IMR-90 (cell line): Measurements from ENCODE around the gene IQCE. TPM values are rescaled to one million over a fixed set of nuclear protein-coding genes. Genes with fewer than 3 reads are reported as not detected.

Source experiments
- ATAC-seq: fragments of 200-7000 bp; cut with Tn5 transposase; 2 replicates; pipeline ENCODE4 v1.9.1; 2020; ENCODE audit warnings: low read depth, mild to moderate bottlenecking, moderate library complexity
- BruUV-seq: library from RNA; stranded (reverse); fragments of 400-500 nt; replicated peaks from 2 replicates; lab custom pipeline; 2021; lab: Mats Ljungman, UMichigan
- CTCF ChIA-PET: fragments of 300-600 bp; formaldehyde crosslinking; extraction: SDS; loops from one replicate; lab custom pipeline; 2021; ENCODE audit warnings: antibody characterized with exemption; lab: Yijun Ruan, JAX
- POLR2A ChIA-PET: fragments of 300-600 bp; sonication (Branson Sonifier 250); formaldehyde crosslinking; loops from one replicate; lab custom pipeline; 2022; ENCODE audit warnings: antibody characterized with exemption; ENCODE audit not compliant: unreplicated experiment; lab: Charles Lee
- DNase-seq: peaks from one replicate; pipeline ENCODE4 v3.0.0; 2013
- H2AFZ ChIP-seq: replicated peaks from 2 replicates; pipeline ENCODE3; 2013; ENCODE audit warnings: low read length, mild to moderate bottlenecking; ENCODE audit not compliant: poor library complexity
- H2AK5ac ChIP-seq: 2 replicates; pipeline ENCODE4 v1.6.1; 2013; ENCODE audit warnings: low read depth, low read length, inconsistent platforms
- H2AK9ac ChIP-seq: replicated peaks from 2 replicates; pipeline ENCODE3; 2013; ENCODE audit warnings: mild to moderate bottlenecking, low read depth, low read length, moderate library complexity; ENCODE audit not compliant: poor library complexity
- H2BK120ac ChIP-seq: 2 replicates; pipeline ENCODE4 v1.6.1; 2013; ENCODE audit warnings: low read depth, low read length, inconsistent platforms
- H2BK15ac ChIP-seq: 3 replicates; pipeline ENCODE4 v1.6.1; 2013; ENCODE audit warnings: low read depth, low read length, inconsistent platforms
- H2BK20ac ChIP-seq: 2 replicates; pipeline ENCODE4 v1.6.1; 2013; ENCODE audit warnings: low read depth, mild to moderate bottlenecking, inconsistent platforms, low read length, moderate library complexity
- H2BK5ac ChIP-seq: 2 replicates; pipeline ENCODE4 v1.6.1; 2013; ENCODE audit warnings: mild to moderate bottlenecking, low read depth, low read length, inconsistent platforms; ENCODE audit not compliant: poor library complexity, severe bottlenecking
- H3K14ac ChIP-seq: replicated peaks from 2 replicates; pipeline ENCODE4 v1.6.1; 2013; ENCODE audit warnings: low read depth, low read length, inconsistent platforms
- H3K18ac ChIP-seq: 2 replicates; pipeline ENCODE4 v1.6.1; 2013; ENCODE audit warnings: low read depth, low read length, control low read depth
- H3K23ac ChIP-seq: 2 replicates; pipeline ENCODE4 v1.6.1; 2013; ENCODE audit warnings: low read depth, low read length, inconsistent platforms
- H3K27ac ChIP-seq: 2 replicates; pipeline ENCODE4 v1.5.1; 2013; ENCODE audit warnings: mild to moderate bottlenecking, control low read depth, low read length; ENCODE audit not compliant: insufficient read depth
- H3K27me3 ChIP-seq: 2 replicates; pipeline ENCODE4 v1.6.1; 2013; ENCODE audit warnings: low read length; ENCODE audit not compliant: control insufficient read depth, insufficient read depth
- H3K36me3 ChIP-seq: 2 replicates; pipeline ENCODE4 v1.6.1; 2013; ENCODE audit warnings: low read length, mixed read lengths; ENCODE audit not compliant: control insufficient read depth, insufficient read depth
- H3K4ac ChIP-seq: 2 replicates; pipeline ENCODE4 v1.6.1; 2013; ENCODE audit warnings: low read depth, low read length, inconsistent platforms
- H3K4me1 ChIP-seq: 2 replicates; pipeline ENCODE4 v1.6.1; 2013; ENCODE audit warnings: low read length, mixed read lengths; ENCODE audit not compliant: control insufficient read depth, insufficient read depth
- H3K4me2 ChIP-seq: 2 replicates; pipeline ENCODE4 v1.6.1; 2013; ENCODE audit warnings: low read depth, mild to moderate bottlenecking, control low read depth, low read length, moderate library complexity
- H3K4me3 ChIP-seq: 2 replicates; pipeline ENCODE4 v1.5.1; 2013; ENCODE audit warnings: low read depth, mild to moderate bottlenecking, control low read depth, low read length, moderate library complexity; ENCODE audit not compliant: insufficient read depth
- H3K56ac ChIP-seq: 2 replicates; pipeline ENCODE4 v1.6.1; 2013; ENCODE audit warnings: low read length, inconsistent platforms; ENCODE audit not compliant: insufficient read depth; ENCODE audit errors: extremely low read depth
- H3K79me1 ChIP-seq, 2 experiments: 2 replicates each; pipeline ENCODE4 v1.6.1; 2013; ENCODE audit warnings: low read length in 2 of 2, inconsistent platforms in 1 of 2, low read depth in 1 of 2
- H3K9ac ChIP-seq: 2 replicates; pipeline ENCODE4 v1.6.1; 2013; ENCODE audit warnings: low read depth, low read length, control low read depth
- H3K9me1 ChIP-seq: 2 replicates; pipeline ENCODE4 v1.6.1; 2013; ENCODE audit warnings: low read length, inconsistent platforms; ENCODE audit not compliant: insufficient read depth
- H3K9me3 ChIP-seq: 2 replicates; pipeline ENCODE4 v1.6.1; 2013; ENCODE audit warnings: low read length; ENCODE audit not compliant: control insufficient read depth, insufficient read depth
- H4K20me1 ChIP-seq: 2 replicates; pipeline ENCODE4 v1.6.1; 2013; ENCODE audit warnings: low read length, inconsistent platforms; ENCODE audit not compliant: insufficient read depth
- H4K5ac ChIP-seq: 2 replicates; pipeline ENCODE4 v1.6.1; 2013; ENCODE audit warnings: mild to moderate bottlenecking, low read depth, low read length, control low read depth
- H4K8ac ChIP-seq, 2 experiments: 2 replicates each; pipeline ENCODE4 v1.6.1; 2013; ENCODE audit warnings: low read depth in 2 of 2, low read length in 2 of 2, control low read depth in 1 of 2, inconsistent platforms in 1 of 2
- H4K91ac ChIP-seq: 2 replicates; pipeline ENCODE4 v1.6.1; 2013; ENCODE audit warnings: low read depth, low read length, inconsistent platforms; ENCODE audit not compliant: insufficient read depth
- CEBPB ChIP-seq: IDR thresholded peaks from 2 replicates; pipeline ENCODE4 v1.6.1; 2012; ENCODE audit warnings: low read depth, low read length, improper control_type of control experiment
- ELK1 ChIP-seq: fragments of 150-350 bp; IDR thresholded peaks from 2 replicates; pipeline ENCODE4 v1.6.1; 2016; ENCODE audit warnings: low read depth, mild to moderate bottlenecking, low read length, moderate library complexity, borderline replicate concordance
- MAFK ChIP-seq: IDR thresholded peaks from 2 replicates; pipeline ENCODE4 v1.6.1; 2012; ENCODE audit warnings: low read depth, low read length, improper control_type of control experiment
- NFE2L2 ChIP-seq: fragments of 150-350 bp; IDR thresholded peaks from 2 replicates; pipeline ENCODE4 v1.6.1; 2016; ENCODE audit warnings: low read depth, mild to moderate bottlenecking, low read length
- POLR2A ChIP-seq: IDR thresholded peaks from 2 replicates; pipeline ENCODE4 v1.6.1; 2012; ENCODE audit warnings: mild to moderate bottlenecking, low read depth, low read length
- SMC3 ChIP-seq: fragments of 150-350 bp; IDR thresholded peaks from 2 replicates; pipeline ENCODE4 v1.6.1; 2016; ENCODE audit warnings: low read depth, mild to moderate bottlenecking, antibody characterized with exemption, low read length, moderate library complexity
- USF2 ChIP-seq: fragments of 150-350 bp; IDR thresholded peaks from 2 replicates; pipeline ENCODE4 v1.6.1; 2017; ENCODE audit warnings: mild to moderate bottlenecking, antibody characterized with exemption, low read length, low read depth
- WGBS, 2 experiments: methylation state at CpG; one replicate each; pipeline versions ENCODE4 v1.1.5 to v1.1.7; 2013; ENCODE audit warnings: missing lambda C conversion rate in 2 of 2; ENCODE audit not compliant: insufficient read length in 1 of 2; ENCODE audit errors: extremely low coverage in 2 of 2; 5-methylcytosine and 5-hydroxymethylcytosine counted together
- dilution Hi-C: fragments of 300-500 bp; cut with HindIII; formaldehyde crosslinking; loops from one replicate; pipeline ENCODE4 v1.14.3; 2018; ENCODE audit warnings: low sequenced_read_pairs; ENCODE audit not compliant: unreplicated experiment
- in situ Hi-C: fragments of 300-500 bp; cut with MboI; formaldehyde crosslinking; loops from 3 replicates; pipeline ENCODE4 v1.14.3; 2019; ENCODE audit warnings: low sequenced_read_pairs, inconsistent platforms, mixed read lengths
- intact Hi-C: fragments of 100-400 bp; cut with micrococcal nuclease; formaldehyde crosslinking; loops from 2 replicates; pipeline ENCODE4 v1.10.0; 2022
- polyA plus RNA-seq, 3 experiments: library from polyadenylated mRNA; depleted of rRNA; stranded (reverse); fragments of >200 nt; gene quantifications; 2 replicates each; pipeline ENCODE4 v1.2.3, GENCODE V29; 2012; ENCODE audit warnings: low replicate concordance in 1 of 3
- total RNA-seq: library from RNA; depleted of rRNA; stranded (reverse); fragments of >200 nt; gene quantifications from 2 replicates; pipeline ENCODE4 v1.2.3, GENCODE V29; 2012

The IQCE gene
- total and polyA plus RNA-seq, 2 of the 4 experiments (the other 2 are of a cell fraction), result 5.0 to 6.3 TPM

GRCh38 chr7:2646680-2647571 lies 88.1 kb downstream of the IQCE start:
- peaks cover 16% of the 10 kb centered on the region; the same call in 1 of the 2 replicates for H3K9me1 ChIP-seq
- POLR2A ChIA-PET, result no interaction called here
- H4K20me1 ChIP-seq, result peaks cover 63% of the 10 kb centered on the region
- no peak overlapping the region for H4K8ac ChIP-seq
- H3K23ac ChIP-seq, result no peak overlapping the region
- H3K56ac ChIP-seq, result no peak overlapping the region
- peaks cover 9 to 71% of the 10 kb centered on the region in 2 experiments for H3K79me1 ChIP-seq
- no peak for DNase-seq
- peak overlapping the region; percentile 5 for H2AK9ac ChIP-seq
- H3K27ac ChIP-seq, result no peak overlapping the region
- H3K27me3 ChIP-seq, result no peaks in the 10 kb centered on the region
- in situ Hi-C loops (no loop called here), intact Hi-C loops (loop anchor here (10.0 kb wide), 1 partner anchor 172 kb away; the partner anchor contains the start of gene GRIFIN), dilution Hi-C loops (no loop called here)
- peaks cover 45% of the 10 kb centered on the region for H3K36me3 ChIP-seq
- no peaks in the 10 kb centered on the region for H3K9me3 ChIP-seq
- no peak overlapping the region for H3K14ac ChIP-seq
- TF ChIP-seq POLR2A (no peak), ELK1 (no peak), SMC3 (no peak), MAFK (no peak), USF2 (no peak), NFE2L2 (no peak), CEBPB (no peak)
- H3K4ac ChIP-seq, result no peak overlapping the region
- H2BK120ac ChIP-seq, result no peak overlapping the region
- CTCF ChIA-PET, result no interaction called here
- no peak overlapping the region for H3K4me2 ChIP-seq
- no peak overlapping the region for H2AFZ ChIP-seq
- no peak overlapping the region for H2BK20ac ChIP-seq
- no peak overlapping the region for H4K5ac ChIP-seq
- no peak overlapping the region for H2AK5ac ChIP-seq
- H3K4me1 ChIP-seq, result peaks cover 19% of the 10 kb centered on the region
- H3K9ac ChIP-seq, result no peak overlapping the region
- H3K18ac ChIP-seq, result no peak overlapping the region
- H2BK15ac ChIP-seq, result no peak overlapping the region
- 91% methylated on average over 15 of the region's 73 CpGs; no CpG with 5 or more reads in 1 of the 2 experiments for WGBS, 2 experiments
- no peak overlapping the region for H4K91ac ChIP-seq
- no peak overlapping the region for H2BK5ac ChIP-seq
- no peak overlapping the region for H3K4me3 ChIP-seq
- BruUV-seq, result no TSS peak
- no peak for ATAC-seq
